Activated naive CD4-positive, alpha-beta T cell treated with Interleukin-2 at 50 U/mL for 16 hours (primary cell): Measurements from ENCODE around the gene TRIO.

Experiments used
- DNase-seq: peaks from one replicate; pipeline ENCODE4 v3.0.0-alpha.2; 2020

Gene TRIO

DNA sequence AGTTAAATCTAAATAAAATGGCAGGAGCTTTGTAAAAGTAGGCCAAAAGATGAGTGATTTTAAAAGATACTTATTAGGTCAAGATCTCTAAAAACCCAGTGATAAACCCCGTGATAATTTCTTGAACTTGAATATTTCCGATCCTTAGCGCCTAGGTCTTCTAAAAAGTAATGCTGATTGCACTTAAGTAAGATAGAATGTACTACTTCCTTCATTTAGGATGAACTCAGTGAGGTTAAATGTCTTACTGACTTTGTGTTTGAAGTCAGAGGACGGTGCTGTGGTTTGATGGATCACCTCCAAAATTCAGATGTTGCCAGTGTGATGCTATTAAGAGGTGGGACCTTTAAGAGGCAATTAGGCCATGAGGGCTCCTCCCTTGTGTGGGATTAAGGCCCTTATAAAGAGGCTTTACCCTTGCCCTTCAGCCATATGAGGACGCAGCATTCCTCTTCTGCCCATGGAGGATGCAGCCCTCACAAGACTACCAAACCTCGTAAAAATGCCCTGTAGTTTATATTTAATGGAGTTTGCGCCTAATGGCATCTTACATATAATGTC lies 130.1 kb downstream of the TRIO start:
- DNase-seq = no peak

DNA sequence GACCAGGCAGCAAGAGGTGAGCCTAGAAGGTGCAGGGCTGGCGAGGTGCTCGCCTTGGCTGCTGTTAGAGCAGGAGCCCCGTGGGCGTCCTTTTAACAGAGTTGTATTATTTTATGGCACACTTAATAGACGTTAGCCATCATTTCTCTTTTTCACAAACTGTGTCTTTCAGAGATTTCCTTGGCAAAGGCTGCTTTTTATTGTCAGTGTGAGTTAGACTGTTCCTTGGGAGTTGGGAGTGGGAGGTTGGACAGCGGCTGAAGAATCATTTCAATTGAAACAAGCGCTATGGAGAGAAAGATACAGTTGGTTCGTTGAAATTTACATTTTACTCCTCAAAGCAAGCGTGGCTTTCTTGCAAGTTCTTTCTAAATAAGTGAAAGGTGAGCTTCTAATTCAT lies 133.2 kb downstream of the TRIO start:
- DNase-seq = no peak

DNA sequence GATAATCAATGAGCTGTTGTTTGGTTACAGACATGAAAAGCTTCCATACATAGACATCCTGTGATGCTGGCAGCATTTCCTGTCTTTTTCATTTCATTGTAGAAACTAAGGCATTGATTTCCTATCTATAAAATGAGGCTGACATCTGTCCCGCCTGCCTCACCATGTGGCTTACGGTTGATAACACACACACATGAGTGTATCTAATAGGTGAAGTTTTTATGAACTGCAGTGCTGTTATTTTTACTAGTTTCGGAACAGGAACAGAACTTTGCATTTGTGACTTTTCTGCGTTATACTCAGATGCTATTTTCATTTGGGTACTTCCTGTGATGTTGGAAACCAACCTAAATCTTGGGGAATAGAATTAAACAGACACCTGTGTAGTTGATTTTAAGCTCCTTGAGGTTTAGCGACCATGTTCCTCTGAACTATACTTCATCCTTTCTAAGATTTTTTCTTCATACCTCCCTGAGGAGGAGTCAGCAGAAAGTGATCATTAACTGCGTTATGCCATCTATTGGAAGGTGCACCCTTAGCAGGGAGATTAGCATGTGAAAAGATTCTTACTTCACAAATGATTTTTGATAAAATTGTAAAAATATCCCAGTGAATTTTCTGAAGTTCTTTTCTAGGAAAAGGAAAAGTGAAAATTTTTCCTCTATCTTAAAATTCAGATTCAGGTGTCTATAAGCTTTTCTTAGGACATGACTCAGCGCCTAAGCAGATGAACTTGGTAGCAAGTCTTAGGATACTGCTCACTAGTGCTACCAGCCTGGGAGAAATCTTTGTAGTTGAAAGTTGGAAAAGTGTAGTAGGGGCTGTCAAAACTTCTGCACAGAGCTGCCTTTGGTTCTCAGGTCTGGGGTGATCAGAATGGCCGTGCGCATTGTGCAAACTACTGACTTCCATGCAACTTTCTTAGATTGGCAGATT lies 134.5 kb downstream of the TRIO start:
- no peak for DNase-seq

DNA sequence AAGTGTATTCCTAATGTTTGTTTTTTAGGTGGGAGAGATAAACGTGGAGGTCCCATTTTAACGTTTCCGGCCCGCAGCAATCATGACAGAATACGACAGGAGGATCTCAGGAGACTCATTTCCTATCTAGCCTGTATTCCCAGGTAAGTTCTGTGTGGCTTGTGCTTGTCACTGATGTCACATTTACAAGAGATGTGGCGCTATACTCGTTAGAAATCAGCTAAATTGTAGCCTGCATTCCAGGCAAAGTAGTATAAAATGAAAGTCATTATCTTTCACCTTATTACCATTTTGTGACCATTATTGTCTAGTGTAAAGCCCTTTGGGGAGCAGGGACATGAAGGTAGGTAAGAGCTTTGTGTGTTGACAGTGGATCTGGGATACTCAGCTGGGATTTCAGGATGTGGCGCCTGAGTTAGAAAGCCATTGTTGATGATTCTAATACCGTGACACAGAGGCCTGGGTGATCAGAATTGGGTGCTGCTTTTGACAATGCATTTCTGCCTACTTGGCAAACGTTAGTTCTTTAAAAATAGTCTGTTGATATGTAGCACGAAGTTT lies 137.2 kb downstream of the TRIO start:
- no peak for DNase-seq

DNA sequence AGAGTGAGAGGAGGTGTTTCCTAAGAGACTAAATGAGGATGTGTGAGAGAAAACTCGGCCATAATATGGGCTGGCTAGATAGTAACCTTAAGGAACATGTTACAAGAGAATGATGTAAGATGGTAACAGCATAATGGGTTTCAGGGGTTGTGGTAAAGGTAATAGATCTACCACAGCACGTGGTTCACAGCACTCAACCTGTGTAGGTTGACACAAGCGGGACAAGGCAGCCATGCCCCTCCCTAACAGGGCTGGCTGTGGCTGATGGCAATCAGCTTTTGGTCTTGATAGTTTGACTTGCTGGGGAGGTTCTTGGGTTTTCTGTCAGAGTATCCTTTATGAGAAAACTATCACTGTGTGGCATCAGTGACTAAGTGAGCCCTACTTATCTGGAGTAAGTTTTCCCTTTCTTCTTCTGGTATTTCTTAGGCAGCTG lies 138.6 kb downstream of the TRIO start:
- DNase-seq = no peak

DNA sequence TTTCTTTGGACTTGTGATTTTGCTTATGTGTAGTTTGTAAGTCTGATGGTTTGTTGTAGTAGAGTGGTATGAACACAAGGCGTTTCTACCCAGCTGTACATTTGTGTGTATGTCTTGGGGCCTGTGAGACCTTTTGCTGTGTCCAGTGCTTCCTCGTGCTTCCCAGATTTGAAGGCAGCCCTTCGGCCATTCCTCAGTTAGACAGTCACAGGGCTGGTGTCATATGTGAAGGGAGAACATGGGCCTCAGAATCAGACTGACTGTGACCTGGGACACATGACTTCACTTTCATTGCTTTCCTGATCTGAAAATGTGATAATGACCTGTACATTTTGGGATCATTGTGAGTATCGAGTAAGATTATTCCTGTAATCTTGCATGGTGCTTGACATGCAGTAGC lies 140.0 kb downstream of the TRIO start:
- DNase-seq = no peak

DNA sequence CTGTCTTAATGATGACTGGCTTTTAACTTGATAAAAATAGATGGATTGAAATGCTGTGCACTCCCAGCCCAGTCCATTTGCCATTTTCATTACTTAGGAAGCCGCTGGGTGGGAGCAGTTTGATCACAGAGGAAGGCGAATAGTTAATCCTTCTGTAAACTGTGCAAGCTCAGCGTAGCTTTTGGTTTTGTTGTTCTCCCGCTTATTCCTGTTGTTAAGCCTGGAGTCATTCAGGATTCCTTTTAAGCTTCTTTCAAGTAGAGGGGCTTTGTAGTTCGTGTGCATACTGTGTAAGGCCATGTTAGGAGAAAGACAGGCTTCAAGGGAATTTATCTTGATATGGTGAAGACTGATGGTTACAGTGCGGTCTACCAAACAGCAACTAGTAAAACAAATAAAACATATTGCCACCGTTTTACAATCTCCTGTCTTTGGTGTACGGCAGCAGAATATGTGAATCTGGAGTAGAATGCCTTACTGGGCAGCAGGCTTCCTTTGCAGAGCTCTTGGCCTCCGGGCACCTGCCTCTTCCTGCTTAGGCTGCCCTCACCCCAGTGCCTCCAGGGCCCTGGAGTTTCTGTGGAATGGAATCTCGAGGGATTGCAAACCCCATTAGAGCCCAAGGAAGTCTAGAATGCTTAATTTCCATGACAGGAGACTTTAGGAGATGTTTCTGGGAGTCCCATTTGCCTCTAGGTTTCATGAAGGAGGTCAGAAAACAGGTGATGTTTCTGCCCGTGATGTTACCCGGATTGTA lies 141.4 kb downstream of the TRIO start:
- DNase-seq = no peak

DNA sequence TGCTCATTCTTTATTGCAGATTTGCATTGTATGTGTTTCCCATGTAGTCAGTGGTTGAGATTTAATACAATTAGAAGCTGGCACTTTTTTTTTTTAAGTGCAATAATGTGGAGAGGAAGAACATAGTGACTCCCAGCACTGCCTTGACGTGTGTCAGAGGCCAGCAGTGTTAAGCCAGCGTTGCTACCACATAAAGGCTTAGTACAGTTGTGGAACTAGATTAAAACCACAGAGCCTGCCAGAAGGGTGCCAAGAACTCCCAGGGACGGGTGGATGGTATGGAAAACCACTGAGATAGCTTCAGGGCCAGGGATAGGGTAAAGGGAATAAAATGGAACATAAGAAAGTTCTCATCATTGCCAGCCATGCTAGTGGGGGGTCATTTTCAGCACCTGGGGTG lies 142.9 kb downstream of the TRIO start:
- DNase-seq = no peak

DNA sequence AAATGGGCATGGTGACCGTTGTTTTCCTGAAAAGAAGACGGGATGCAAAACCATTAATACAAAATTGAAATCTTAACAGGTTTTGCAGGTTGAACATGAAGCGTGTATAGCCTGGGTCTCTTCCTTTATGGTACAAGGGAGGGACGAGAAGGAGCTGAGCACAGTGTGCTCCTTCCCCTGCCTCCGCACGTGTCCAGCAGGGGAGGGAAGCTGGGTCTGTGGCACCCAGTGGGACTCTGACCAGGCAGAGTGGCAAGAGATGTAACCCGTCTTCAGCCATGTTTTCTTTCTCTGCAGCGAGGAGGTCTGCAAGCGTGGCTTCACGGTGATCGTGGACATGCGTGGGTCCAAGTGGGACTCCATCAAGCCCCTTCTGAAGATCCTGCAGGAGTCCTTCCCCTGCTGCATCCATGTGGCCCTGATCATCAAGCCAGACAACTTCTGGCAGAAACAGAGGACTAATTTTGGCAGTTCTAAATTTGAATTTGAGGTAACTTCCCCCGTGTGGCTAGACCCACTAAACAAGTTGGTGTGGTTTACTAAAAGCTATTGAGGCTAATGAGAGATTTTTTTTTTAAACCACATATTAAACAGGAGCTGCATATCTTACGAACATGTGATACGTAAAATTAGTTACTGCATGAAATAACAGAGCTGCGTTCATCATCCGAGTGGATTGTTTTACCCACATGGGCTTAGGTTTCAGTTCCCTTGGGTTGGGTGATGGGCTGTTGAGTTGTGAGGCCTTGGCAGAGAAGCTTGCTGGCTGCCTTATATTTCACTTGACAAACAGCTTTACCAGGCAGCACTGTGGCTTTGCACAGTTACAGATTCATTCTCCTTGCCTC lies 143.7 kb downstream of the TRIO start:
- no peak for DNase-seq

DNA sequence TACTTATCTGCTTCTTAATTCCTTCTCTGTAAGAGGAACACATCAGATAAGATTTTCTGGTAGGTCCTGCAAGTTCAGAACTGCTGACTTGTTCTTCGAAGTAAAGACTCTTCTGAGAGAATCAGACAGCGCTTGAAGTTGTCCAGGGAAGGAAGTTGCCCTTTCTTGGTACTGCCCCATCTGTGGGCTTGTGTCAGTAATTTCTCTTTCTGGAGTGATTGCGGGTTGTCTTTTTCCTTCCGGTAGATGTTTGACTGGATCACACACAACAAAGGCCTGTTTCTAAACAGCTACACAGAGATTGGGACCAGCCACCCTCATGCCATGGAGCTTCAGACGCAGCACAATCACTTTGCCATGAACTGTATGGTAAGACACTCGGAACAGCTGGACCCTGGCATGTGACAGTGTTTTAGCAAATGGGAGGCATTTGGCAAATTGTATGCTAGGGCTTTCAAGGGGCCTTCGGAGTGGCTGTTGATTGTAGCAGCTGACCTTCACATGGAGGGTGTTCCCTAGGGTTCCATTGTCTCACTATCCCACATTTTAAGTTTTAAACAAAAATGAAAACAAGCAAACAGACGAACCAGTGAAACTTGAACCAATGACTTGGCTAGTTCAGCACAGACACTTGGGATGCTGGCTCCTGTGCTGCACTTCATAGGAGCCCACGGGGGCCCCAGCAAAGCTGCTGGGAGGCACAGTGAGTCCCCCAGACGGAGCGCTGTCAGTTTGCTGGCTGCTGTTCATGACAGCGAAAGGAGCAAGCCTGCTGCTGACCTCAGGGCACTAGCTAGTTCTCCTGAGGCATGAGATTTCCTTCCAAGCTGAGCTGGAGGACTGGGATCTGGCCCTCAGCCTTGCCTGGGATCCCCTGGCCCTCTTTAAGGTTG lies 149.9 kb downstream of the TRIO start:
- no peak for DNase-seq

DNA sequence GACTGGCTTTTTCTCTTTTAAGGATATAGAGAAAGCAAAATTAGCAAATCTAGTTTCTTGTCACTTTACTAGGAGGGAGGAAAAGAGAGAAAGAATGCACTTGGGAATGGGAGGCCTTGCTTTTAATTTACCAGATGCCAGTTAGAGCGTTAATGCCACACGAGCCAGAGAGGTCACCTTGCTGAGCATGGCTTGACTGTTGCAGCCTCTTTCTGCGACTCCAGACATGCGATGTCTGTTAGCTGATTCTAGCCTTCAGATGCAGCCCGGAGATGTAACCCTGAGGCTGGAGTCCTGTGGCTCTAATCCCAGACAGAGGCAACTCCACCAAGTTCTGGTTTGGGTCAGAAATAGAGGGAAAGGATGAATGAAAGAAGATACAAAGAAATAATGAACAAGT lies 152.5 kb downstream of the TRIO start:
- DNase-seq = no peak

DNA sequence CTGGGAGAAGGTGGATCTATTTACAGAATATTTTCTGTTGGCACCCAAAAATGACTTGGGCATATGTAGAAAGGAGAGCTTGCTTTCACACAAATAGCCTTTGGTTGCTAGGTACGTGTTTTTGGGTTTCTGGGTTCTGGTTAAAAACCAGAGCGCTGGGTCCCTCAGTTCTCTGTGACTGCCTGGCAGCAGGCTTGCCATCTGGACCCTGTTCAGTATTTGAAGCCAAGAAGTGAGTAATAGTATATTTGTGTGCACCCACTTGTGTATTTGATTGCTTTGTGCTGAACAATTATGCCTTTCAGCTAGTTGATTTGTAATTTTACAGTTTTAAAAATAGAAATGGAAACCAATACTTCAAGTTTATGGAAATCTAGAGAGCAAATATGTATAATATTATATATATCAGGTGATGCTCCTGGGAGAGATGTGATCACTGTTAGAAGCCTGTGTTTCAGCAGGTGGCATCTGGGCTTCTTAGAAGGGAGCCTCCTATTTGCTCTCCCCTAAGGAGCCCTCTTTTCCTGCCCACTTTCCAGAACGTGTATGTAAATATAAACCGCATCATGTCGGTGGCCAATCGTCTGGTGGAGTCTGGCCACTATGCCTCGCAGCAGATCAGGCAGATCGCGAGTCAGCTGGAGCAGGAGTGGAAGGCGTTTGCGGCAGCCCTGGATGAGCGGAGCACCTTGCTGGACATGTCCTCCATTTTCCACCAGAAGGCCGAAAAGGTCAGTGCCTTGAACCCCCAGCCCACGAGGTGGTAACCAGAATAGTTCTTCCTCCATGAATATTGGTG lies 153.6 kb downstream of the TRIO start:
- DNase-seq = no peak

DNA sequence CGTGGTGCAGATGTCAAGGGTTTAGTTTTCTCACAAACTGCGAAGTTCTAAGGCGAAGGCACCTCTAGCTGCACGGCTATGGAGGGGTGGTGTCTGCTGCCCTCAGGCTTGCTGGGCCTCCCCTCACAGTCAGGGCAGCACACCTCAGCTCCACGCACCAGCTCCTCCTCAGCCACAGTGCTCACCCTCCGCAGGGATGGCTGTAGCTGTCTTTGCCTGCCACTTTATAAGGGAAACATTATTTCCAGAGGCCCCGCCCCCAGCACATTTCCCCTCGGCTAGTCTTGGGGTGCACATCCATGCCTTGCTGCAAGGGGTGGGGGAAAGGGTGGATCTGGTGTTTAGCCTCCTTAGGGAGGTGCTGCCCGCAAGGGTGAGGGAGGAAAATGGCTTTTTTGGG lies 154.6 kb downstream of the TRIO start:
- DNase-seq = no peak

DNA sequence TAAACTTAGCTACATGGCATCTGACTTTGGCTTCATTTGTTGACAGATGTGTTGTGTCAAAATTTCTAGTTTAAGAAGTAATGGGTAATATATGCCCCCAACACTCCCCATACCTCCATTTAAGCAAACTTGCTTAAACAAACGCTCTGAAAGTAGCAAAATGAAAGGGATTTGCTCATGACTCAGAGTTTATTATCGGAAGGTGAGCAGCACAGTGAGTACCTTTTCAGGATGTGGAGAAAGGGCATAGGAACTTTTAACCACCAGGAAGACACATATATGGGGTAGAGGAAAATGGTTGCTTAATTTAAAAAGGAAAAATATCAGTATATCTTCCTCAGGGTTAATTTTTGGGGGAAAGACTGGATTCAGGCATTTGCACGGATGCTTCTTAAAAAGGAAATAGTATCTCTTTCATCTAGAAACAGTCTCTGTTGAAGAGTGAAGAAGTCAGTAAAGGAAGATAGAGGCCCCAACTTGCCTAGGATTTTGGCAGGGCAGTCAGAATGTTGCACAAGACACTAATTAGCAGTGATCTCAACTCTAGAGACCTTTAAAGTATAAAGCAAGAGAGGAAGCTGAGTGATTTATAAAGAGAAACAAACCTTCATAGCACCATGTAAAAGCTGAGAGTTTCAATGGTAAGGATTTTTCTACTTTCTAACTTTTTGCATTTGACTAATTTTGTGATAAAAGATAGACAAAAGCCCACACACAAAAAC lies 155.1 kb downstream of the TRIO start:
- no peak for DNase-seq

DNA sequence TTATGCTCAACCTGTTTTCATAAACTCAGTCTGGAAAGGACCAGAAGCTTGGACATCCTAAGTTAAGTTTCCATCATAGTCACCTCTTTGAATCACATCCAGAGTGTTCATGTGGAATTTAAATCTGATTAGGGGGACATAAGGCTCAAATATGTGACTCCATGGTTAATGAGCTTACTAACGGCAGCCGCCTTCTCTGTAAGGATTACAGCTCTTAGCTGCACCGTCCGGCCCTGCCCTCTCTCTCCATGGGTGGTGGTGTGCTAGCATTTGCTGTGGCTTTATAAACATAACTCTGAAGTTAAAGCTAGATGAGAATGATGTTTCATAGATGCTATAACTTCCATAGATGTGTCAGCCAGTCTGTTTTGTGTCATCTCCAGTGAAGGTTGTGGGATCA lies 156.5 kb downstream of the TRIO start:
- no peak for DNase-seq

DNA sequence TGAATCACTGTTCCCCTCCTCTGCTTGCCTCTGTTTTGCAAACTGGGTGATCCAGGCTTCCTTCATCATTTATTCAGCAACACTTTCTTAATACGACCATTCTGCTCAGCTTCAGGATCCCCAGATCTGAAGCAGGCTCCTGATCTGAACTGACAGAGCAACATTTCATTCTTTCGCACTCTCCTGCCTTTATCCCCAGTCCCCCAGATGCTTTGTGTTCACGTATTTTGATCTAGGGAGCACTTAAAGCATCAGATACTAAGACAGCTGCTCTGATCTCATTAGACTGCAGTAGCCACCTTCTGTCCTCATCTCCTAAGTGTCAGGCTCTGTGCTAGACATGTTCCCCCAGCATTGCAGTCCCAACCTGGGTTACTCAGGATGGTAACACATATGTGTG lies 158.0 kb downstream of the TRIO start:
- DNase-seq = no peak

DNA sequence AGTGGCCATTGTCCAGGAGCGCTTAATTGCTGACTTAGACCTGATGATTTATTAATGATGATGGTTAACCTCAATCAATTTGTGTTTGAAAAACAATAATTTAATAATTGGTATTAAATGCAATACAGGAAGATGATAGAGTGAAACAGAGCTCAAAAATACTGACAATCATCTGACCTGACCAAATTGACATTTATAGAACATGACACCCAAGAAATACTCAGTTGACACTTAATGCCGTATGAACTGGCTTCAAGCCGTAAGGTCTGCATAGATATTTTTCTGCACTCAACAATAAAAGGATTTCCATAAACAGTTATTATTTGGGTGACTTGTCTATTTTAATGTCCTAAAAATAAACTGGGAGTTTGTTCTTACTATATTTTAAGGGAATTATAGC lies 159.2 kb downstream of the TRIO start:
- no peak for DNase-seq

DNA sequence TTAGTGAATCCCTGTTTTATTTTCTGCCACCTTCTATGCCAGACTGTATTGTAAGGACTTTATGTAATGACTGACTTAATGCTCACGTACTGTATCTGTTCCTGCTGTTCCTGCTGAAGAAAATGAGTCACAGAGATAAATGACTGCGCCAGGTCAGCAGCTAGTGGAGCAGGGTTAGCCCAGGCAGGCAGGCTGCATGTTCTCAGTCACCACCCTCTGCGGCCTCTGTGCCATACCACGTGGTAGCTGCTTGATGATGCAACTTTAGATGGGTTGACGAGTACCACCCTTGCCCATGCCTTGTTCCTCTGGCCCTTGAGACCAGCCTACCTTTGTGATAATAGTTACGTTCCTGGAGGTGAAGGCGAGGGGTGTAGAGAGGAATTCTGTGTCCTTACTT lies 161.9 kb downstream of the TRIO start:
- no peak for DNase-seq

DNA sequence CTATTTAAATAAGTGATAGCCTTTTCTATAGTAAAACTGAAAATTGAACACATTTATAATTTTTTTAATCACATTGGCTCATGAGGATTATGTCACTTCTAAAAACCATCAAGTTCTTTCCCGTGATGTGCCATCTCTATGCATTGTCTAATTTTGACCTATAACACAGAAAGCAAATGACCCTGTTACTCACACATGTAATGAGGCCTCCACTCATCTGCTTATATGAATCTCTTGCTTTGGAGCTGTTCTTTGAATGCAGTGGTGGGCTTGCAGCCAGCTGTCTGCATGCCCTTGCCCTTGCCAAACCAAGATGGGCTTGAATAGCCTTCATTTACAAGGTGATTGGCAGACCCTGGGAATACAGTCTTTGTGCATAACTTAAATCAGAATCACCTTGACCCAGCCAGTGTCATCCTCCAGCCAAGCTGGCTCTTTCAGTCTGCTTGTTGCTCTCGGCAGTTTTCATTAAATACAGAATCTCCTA lies 163.2 kb downstream of the TRIO start:
- DNase-seq = no peak
